A673 (cell line): Measurements from ENCODE around the gene TM4SF4.

ENCODE experiments used
- EZH2 ChIP-seq: fragments of 200-600 bp; sonication (generic); IDR thresholded peaks from 2 replicates; pipeline ENCODE4 v1.6.1; 2017; ENCODE audit warnings: borderline replicate concordance, low read depth, mild to moderate bottlenecking, mixed read lengths, antibody characterized with exemption, low read length; ENCODE audit not compliant: poor library complexity, severe bottlenecking
- TF ChIP-seq, protein P1 (sequence below): fragments of 300-800, 200-600 bp; sonication (generic); conservative IDR thresholded peaks from 2 replicates; pipeline ENCODE4 v1.5.1; 2017; ENCODE audit warnings: low read depth, mild to moderate bottlenecking, antibody characterized with exemption, low read length, moderate library complexity, mixed read lengths

DNA sequence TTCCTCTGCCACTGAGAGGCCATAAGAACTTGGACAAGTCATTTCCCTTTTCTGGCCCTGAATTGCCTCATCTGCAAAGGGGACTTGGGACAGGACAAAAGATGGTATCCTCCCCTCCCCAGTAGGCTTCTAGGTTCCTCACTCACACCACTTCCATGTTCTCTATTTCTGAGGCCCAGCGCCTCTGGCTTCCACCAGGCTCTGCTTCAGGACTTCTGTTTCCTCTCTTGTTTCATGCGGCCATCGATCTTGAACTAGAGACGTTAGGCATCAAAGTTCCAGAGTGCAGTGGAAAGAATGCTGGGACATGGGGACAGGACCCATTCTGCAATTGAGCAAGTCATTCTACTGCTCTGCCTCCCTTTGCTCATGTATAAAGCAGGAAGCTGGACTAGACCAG, 1.7 kb downstream of the TM4SF4 start:
- TF ChIP-seq, protein P1, sequence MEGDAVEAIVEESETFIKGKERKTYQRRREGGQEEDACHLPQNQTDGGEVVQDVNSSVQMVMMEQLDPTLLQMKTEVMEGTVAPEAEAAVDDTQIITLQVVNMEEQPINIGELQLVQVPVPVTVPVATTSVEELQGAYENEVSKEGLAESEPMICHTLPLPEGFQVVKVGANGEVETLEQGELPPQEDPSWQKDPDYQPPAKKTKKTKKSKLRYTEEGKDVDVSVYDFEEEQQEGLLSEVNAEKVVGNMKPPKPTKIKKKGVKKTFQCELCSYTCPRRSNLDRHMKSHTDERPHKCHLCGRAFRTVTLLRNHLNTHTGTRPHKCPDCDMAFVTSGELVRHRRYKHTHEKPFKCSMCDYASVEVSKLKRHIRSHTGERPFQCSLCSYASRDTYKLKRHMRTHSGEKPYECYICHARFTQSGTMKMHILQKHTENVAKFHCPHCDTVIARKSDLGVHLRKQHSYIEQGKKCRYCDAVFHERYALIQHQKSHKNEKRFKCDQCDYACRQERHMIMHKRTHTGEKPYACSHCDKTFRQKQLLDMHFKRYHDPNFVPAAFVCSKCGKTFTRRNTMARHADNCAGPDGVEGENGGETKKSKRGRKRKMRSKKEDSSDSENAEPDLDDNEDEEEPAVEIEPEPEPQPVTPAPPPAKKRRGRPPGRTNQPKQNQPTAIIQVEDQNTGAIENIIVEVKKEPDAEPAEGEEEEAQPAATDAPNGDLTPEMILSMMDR = no peak
- TF ChIP-seq EZH2 = no peak
